Right lobe of liver (tissue), 4 donors: ENCODE measurements around the gene PFDN2.

Experiments
- POLR2A ChIP-seq: fragments of 450-650 bp; IDR thresholded peaks from one replicate; pipeline ENCODE4 v1.6.1; 2017; ENCODE audit warnings: antibody characterized with exemption, mild to moderate bottlenecking
- TF ChIP-seq, protein P1 (sequence below), 4 donors: fragments of 200-600 bp in 3 of 4; fragments of 450-650 bp in 1 of 4; IDR thresholded peaks; one replicate each; pipeline versions ENCODE4 v1.5.1 to v1.8.0; 2016 to 2022; ENCODE audit warnings: antibody characterized with exemption in 4 of 4, mild to moderate bottlenecking in 2 of 4
- donor health status: DM: no; HTN: no; CAD: no.
- donor health status: DM: no; HTN: no; CAD: no.
- donor health status: DM: no; HTN: yes; CAD: no.

DNA sequence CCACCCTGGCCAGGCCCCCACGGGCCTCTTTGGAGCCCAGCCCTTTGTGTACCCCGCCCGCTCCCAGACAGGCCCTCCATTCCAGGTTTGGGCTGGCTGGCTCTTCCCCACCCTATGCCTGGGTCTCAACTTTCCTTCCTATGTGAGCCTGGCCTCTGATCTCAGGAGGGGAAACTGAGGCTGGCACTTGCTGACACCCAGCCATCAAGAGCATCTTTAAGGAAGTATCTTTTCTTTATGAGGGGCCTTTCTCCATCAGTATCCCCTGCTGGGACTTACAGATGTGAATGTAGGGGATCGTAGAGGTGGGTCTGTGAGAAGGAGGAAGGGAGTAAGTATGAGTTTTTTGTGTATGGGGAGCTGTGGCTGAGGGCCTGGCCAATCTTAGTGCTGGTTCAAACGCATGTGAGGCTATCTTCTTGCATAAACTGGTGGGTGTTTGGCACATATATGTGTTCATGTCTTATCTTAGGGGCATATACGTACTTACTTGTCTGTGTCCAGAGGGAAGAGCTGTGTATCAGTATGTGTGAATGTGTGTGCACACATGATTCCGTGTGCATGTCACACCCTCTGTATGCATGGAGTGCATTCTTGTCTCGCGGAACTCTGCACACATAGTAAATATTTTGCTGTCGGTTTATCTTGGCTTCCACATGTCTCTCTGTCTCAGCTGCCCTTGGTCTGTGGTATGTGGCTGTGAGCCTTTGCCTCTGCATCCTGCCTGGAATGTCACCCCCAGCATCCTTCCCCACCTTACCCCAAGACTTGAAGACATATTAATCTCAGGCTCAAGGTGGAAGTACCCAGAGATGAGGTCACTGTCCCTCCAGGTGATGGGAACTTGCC lies 33.9 kb downstream of the PFDN2 start:
- TF ChIP-seq, protein P1, sequence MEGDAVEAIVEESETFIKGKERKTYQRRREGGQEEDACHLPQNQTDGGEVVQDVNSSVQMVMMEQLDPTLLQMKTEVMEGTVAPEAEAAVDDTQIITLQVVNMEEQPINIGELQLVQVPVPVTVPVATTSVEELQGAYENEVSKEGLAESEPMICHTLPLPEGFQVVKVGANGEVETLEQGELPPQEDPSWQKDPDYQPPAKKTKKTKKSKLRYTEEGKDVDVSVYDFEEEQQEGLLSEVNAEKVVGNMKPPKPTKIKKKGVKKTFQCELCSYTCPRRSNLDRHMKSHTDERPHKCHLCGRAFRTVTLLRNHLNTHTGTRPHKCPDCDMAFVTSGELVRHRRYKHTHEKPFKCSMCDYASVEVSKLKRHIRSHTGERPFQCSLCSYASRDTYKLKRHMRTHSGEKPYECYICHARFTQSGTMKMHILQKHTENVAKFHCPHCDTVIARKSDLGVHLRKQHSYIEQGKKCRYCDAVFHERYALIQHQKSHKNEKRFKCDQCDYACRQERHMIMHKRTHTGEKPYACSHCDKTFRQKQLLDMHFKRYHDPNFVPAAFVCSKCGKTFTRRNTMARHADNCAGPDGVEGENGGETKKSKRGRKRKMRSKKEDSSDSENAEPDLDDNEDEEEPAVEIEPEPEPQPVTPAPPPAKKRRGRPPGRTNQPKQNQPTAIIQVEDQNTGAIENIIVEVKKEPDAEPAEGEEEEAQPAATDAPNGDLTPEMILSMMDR (IDR thresholded peaks at IDR 0.05), result no peak
- no peak for TF ChIP-seq POLR2A
